K562 (cell line): Measurements from ENCODE around the gene ENSA. TPM values are rescaled to one million over a fixed set of nuclear protein-coding genes. Genes with fewer than 3 reads are reported as not detected.
A peak's percentile ranks its signal among the peaks of the same experiment; 100 is the strongest.

Source experiments
- ETV1 ChIP-seq: fragments of 450-650 bp; conservative IDR thresholded peaks from 2 replicates; pipeline ENCODE4 v1.6.1; 2016; ENCODE audit warnings: missing genetic modification characterization, control low read depth, low read depth, missing compliant biosample characterization
- EZH2 ChIP-seq: IDR thresholded peaks from 2 replicates; pipeline ENCODE4 v1.6.1; 2012; ENCODE audit warnings: low read depth, mild to moderate bottlenecking, inconsistent platforms, low read length, borderline replicate concordance
- GABPB2 ChIP-seq: fragments of 250-450 bp; sonication (Bioruptor Pico); conservative IDR thresholded peaks from 2 replicates; pipeline ENCODE4 v1.5.1; 2021; ENCODE audit warnings: mild to moderate bottlenecking
- GTF2E2 ChIP-seq: fragments of 200-800 bp; sonication (Bioruptor generic); IDR thresholded peaks from 2 replicates; pipeline ENCODE4 v1.6.1; 2016; ENCODE audit warnings: missing genetic modification characterization, missing compliant biosample characterization
- GTF2F1 ChIP-seq: IDR thresholded peaks from 2 replicates; pipeline ENCODE4 v1.6.1; 2011; ENCODE audit warnings: low read depth, low read length, improper control_type of control experiment
- KLF1 ChIP-seq: fragments of 450-650 bp; IDR thresholded peaks from 2 replicates; pipeline ENCODE4 v1.6.1; 2016; ENCODE audit warnings: missing genetic modification characterization, missing compliant biosample characterization
- L3MBTL2 ChIP-seq: fragments of 450-650 bp; IDR thresholded peaks from 2 replicates; pipeline ENCODE4 v1.6.1; 2016; ENCODE audit warnings: mild to moderate bottlenecking, moderate library complexity
- MXD1 ChIP-seq: fragments of 250-450 bp; sonication (Bioruptor Pico); IDR thresholded peaks from 2 replicates; pipeline ENCODE4 v1.8.0; 2021; ENCODE audit warnings: borderline replicate concordance, mild to moderate bottlenecking, moderate library complexity; ENCODE audit not compliant: poor library complexity, severe bottlenecking
- NR0B1 ChIP-seq: fragments of 450-650 bp; IDR thresholded peaks from one replicate; pipeline ENCODE4 v1.6.1; 2018; ENCODE audit warnings: mild to moderate bottlenecking, moderate library complexity; ENCODE audit not compliant: partially characterized antibody
- PRPF4 ChIP-seq: fragments of 200-400 bp; formaldehyde crosslinking; IDR thresholded peaks from one replicate; pipeline ENCODE4 v1.6.1; 2017; ENCODE audit warnings: low read length, low read depth, mild to moderate bottlenecking; ENCODE audit not compliant: insufficient read depth, poor library complexity, severe bottlenecking
- STAG1 ChIP-seq: sonication (generic); formaldehyde crosslinking; IDR thresholded peaks from 2 replicates; pipeline ENCODE4 v1.5.0; 2020; ENCODE audit warnings: missing genetic modification reagents, borderline replicate concordance
- TEAD2 ChIP-seq: fragments of 450-650 bp; IDR thresholded peaks from 2 replicates; pipeline ENCODE4 v1.6.1; 2016; ENCODE audit warnings: missing genetic modification characterization, control low read depth, missing compliant biosample characterization
- TFAP4 ChIP-seq: sonication (generic); formaldehyde crosslinking; IDR thresholded peaks from 2 replicates; pipeline ENCODE4 v1.8.0; 2022; ENCODE audit warnings: missing genetic modification reagents, mild to moderate bottlenecking, moderate library complexity, borderline replicate concordance
- VEZF1 ChIP-seq: fragments of 200-800 bp; sonication (Bioruptor generic); IDR thresholded peaks from 2 replicates; pipeline ENCODE4 v1.6.1; 2017; ENCODE audit warnings: missing genetic modification characterization, missing compliant biosample characterization
- ZBTB26 ChIP-seq: fragments of 450-650 bp; formaldehyde crosslinking; IDR thresholded peaks from 2 replicates; pipeline ENCODE4 v1.4.0; 2022; ENCODE audit warnings: missing genetic modification characterization
- ZBTB49 ChIP-seq: sonication (generic); formaldehyde crosslinking; IDR thresholded peaks from 2 replicates; pipeline ENCODE4 v1.8.0; 2022; ENCODE audit warnings: missing genetic modification reagents, mild to moderate bottlenecking, borderline replicate concordance
- ZC3H11A ChIP-seq: IDR thresholded peaks from 2 replicates; pipeline ENCODE4 v1.6.1; 2012; ENCODE audit warnings: low read depth, low read length, improper control_type of control experiment
- ZNF184 ChIP-seq: sonication (generic); formaldehyde crosslinking; IDR thresholded peaks from 2 replicates; pipeline ENCODE4 v1.5.0; 2020; ENCODE audit warnings: missing genetic modification reagents
- ZNF778 ChIP-seq: fragments of 450-650 bp; formaldehyde crosslinking; IDR thresholded peaks from 2 replicates; pipeline ENCODE4 v1.4.0; 2020; ENCODE audit warnings: mild to moderate bottlenecking, moderate library complexity
- polyA plus RNA-seq, 8 experiments: library from polyadenylated mRNA; depleted of rRNA in 4 of 8; stranded (reverse) in 5 of 8; unstranded in 3 of 8; fragments of >200 nt; fragmentation: Nextera tagmentation in 2 of 8; fragmentation: Illumina TruSeq in 1 of 8; extraction: Ambion mirVana in 2 of 8; extraction: Trizol in 1 of 8; gene quantifications; 2 replicates each; pipeline versions ENCODE4 v1.2.1 to v1.2.3, GENCODE V29; 2011 to 2014; ENCODE audit warnings: inconsistent platforms in 1 of 8, missing spikeins in 1 of 8
- total RNA-seq, 7 experiments: library from RNA; depleted of rRNA in 6 of 7; stranded (reverse); fragments of >200 nt in 6 of 7; fragmentation: Illumina TruSeq in 2 of 7; extraction: Trizol in 2 of 7; gene quantifications; 2 replicates each; pipeline versions ENCODE4 v1.2.1 to v1.2.3, GENCODE V29; 2011 to 2021; ENCODE audit warnings: low replicate concordance in 1 of 7

The ENSA gene
- total and polyA plus RNA-seq, 9 of the 15 experiments (the other 6 are each of a cell fraction or from before 2014, with no cell fraction given) = 68.1 to 605 (median 188) TPM

GRCh38 chr1:150579945-150580642 is 49.3 kb downstream of the ENSA start (continued):
- TF ChIP-seq ZBTB49 = no peak
- no peak for TF ChIP-seq NR0B1
- no peak for TF ChIP-seq GTF2E2 (tag)
- TF ChIP-seq ZBTB26 (CRISPR knock-in tag) = 0 out of 2 replicates have a peak, but pooled peaks have one; percentile 43
- no peak for TF ChIP-seq VEZF1 (CRISPR knock-in tag)
- no peak for TF ChIP-seq ZC3H11A
- TF ChIP-seq TEAD2 (tag) = no peak
- TF ChIP-seq PRPF4 = no peak
- no peak for TF ChIP-seq STAG1
- no peak for TF ChIP-seq MXD1
- peak; percentile 3; the same call in 1 of the 2 replicates for TF ChIP-seq ETV1 (tag)
- TF ChIP-seq GABPB2 (CRISPR knock-in tag) = no peak
- peak; percentile 61 for TF ChIP-seq L3MBTL2
- no peak for TF ChIP-seq GTF2F1
- no peak for TF ChIP-seq TFAP4 (CRISPR knock-in tag)
- TF ChIP-seq ZNF778 (CRISPR knock-in tag) = no peak
- TF ChIP-seq ZNF184 (CRISPR knock-in tag) = no peak
- no peak for TF ChIP-seq EZH2
- TF ChIP-seq KLF1 (tag) = no peak
